ENCODE results near the gene GNB1L. TPM values are rescaled to one million over a fixed set of nuclear protein-coding genes. Genes with fewer than 3 reads are reported as not detected.

The GNB1L gene
- total RNA-seq, 4 donors from 2014 or later, result 1.8 to 5.1 (median 4.5) TPM

DNA sequence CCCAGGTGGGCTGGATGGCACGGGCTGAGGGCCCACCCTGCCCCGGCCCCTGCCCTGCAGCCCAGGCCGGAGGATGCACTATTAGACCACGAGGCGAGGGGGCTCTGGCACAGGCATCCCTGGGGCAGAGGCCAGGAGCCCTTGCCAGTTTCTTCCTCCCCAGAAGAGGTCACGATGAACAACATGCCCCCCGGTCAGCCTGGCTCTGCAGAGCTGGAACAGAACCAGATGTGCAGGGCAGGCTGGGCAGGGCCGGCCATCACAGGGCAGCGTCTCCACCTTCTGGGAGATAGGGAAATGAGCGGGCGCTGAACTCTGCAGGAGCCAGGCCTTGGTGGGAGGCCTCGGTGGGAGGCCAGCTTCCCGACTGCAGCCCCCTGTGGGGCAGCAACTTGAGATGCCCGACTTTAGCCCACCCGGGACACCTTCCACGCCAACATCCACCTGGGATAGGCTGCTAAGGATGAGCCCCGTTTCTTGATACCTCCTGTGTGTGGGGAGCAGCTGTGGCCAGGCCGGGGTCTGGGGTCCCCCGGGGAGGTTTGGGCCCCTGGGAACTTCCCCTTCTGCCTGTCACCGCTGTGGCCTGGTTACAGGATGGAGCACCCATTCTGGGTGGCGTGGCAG lies 21.8 kb upstream of the GNB1L start:
- TF ChIP-seq POLR2A (IDR thresholded peaks at IDR 0.05) (no peak), CTCF (IDR thresholded peaks at IDR 0.05) (no peak)
- Histone ChIP-seq H3K4me1 (peaks cover 25 to 27% of the 10 kb centered on the region in 2 donors), H3K4me3 (replicated peaks in 1 of 3) (no peak overlapping the region), H3K36me3 (no peaks in the 10 kb centered on the region), H3K27me3 (no peaks in the 10 kb centered on the region), H3K9me3 (no peaks in the 10 kb centered on the region), H3K27ac (no peak overlapping the region)
- WGBS, 2 donors, result 89 to 96% methylated on average over 5 to 13 of the region's 21 CpGs
- peak; percentile 0 to 3 for DNase-seq
- intact Hi-C loops (cut with DNase I), result no loop called here

- intact Hi-C loops (cut with DNase I), result no loop called here
- no peaks in the 10 kb centered on the region for H3K27me3 ChIP-seq
- WGBS, 2 donors, result 81 to 90% methylated on average over 17 to 21 of the region's 23 CpGs
- H3K9me3 ChIP-seq, result no peaks in the 10 kb centered on the region
- no peak overlapping the region for H3K4me3 ChIP-seq (replicated peaks in 1 of 3)
- H3K36me3 ChIP-seq, result no peaks in the 10 kb centered on the region
- peak overlapping the region in 1 of 3 donors; percentile 71 for H3K27ac ChIP-seq
- peaks cover 25 to 27% of the 10 kb centered on the region in 2 donors for H3K4me1 ChIP-seq
- DNase-seq, result peak in 1 of 2 donors; percentile 1
- no peak for TF ChIP-seq POLR2A (IDR thresholded peaks at IDR 0.05)
- no peak for TF ChIP-seq CTCF (IDR thresholded peaks at IDR 0.05)
Observed at GRCh38 chr22:19875531-19876313, 21.0 kb upstream of the GNB1L start.

DNA sequence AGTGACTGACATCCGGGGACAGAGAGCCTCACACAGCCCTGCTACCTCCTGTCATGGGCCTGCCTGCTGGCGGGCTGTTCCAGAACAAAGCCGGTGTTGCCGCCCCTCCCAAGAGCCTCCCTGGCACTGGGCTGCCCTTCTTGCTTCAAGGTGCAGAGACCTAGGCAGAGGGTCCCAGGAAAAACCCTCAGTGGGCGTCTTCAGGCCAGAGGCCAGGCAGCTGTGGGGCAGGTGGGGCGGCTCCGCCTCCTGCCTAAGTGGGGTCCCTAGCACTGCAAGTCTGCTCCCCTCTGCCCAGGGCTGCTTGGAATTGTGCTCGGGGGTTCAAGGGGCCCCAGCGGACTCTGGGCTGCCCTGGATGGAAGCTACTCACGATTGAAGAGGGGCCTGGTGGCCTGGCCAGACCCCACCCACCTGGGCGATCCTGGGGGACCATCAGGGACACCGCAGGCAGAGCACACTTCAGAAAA lies 20.4 kb upstream of the GNB1L start:
- intact Hi-C loops (cut with DNase I), result no loop called here
- H3K36me3 ChIP-seq, result no peaks in the 10 kb centered on the region

DNA sequence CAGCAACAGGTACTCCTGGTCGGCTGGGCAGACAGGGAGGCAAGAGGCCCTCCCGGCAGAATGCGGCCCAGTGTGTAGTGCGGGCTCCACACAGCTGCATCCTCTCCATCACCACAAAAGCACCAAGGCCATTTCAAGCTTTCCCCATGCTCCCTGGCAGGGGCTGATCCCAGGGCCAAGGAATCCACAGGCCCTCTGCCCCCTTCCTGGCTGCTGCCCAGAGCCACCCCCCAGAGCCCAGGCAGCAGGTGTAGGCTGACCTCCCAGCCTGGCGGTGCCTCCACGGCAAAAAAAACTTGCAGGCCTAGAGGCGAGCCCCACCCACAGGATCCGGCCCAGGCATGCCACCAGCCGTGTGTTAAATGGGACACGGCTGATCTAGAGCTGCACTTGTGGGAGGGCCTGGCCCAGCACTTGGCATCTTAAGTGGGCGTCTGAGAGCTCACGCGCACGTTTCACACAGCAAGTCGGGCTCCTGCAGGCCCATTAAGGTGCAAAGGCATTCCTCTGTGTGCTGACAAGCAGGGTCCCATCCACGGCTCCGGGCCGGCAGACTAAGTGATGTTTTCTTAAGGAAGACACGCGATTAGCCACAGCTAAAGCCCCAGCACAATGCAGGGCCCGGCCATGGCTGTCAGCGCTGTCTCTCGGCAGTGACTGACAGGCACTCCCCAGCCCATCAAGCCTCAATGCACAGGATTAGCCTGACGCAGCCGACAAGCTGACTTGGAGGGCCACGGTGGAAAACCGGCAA lies 19.8 kb upstream of the GNB1L start:
- no peak overlapping the region for H3K4me3 ChIP-seq (replicated peaks in 1 of 3)
- DNase-seq, result peak; percentile 96
- intact Hi-C loops (cut with DNase I), result no loop called here
- 26 to 43% methylated on average over 9 to 11 of the region's 27 CpGs for WGBS, 2 donors
- no peaks in the 10 kb centered on the region for H3K27me3 ChIP-seq
- peak overlapping the region; percentile 20 to 81 (median 71) for H3K27ac ChIP-seq
- H3K9me3 ChIP-seq, result no peaks in the 10 kb centered on the region
- peak in 1 of 2 donors; percentile 30 for TF ChIP-seq POLR2A (IDR thresholded peaks at IDR 0.05)
- peak in 2 of 6 experiments; percentile 19 to 24 for TF ChIP-seq CTCF (IDR thresholded peaks at IDR 0.05)
- H3K36me3 ChIP-seq, result no peaks in the 10 kb centered on the region
- H3K4me1 ChIP-seq, result peaks cover 25 to 27% of the 10 kb centered on the region in 2 donors

More for the DNA sequence above, 20.4 kb upstream of the GNB1L start:
- no peak for DNase-seq
- WGBS, 2 donors, result 31 to 63% methylated on average over 5 to 9 of the region's 12 CpGs
- TF ChIP-seq CTCF (IDR thresholded peaks at IDR 0.05) (no peak), POLR2A (IDR thresholded peaks at IDR 0.05) (no peak)
- no peak overlapping the region for H3K4me3 ChIP-seq (replicated peaks in 1 of 3)
- H3K4me1 ChIP-seq, result peaks cover 25 to 27% of the 10 kb centered on the region in 2 donors
- H3K27ac ChIP-seq, result peak overlapping the region; percentile 20 to 81 (median 71)
- no peaks in the 10 kb centered on the region for H3K27me3 ChIP-seq
- no peaks in the 10 kb centered on the region for H3K9me3 ChIP-seq
